K562 (cell line): ENCODE results near the gene OLFML2B.

Experiments used
- CTCF ChIP-seq, 3 experiments: IDR thresholded peaks in 2 of 3; conservative IDR thresholded peaks in 1 of 3; 2 replicates each; pipeline ENCODE4 v1.5.1; 2011 to 2012; ENCODE audit warnings: low read length in 3 of 3, mild to moderate bottlenecking in 3 of 3, control low read depth in 2 of 3, improper control_type of control experiment in 1 of 3, inconsistent platforms in 1 of 3, low read depth in 1 of 3, mixed read lengths in 1 of 3, moderate library complexity in 1 of 3; ENCODE audit not compliant: insufficient read depth in 2 of 3
- DNMT1 ChIP-seq: fragments of 450-650 bp; IDR thresholded peaks from 2 replicates; pipeline ENCODE4 v1.6.1; 2016; ENCODE audit warnings: antibody characterized with exemption, mild to moderate bottlenecking
- HBP1 ChIP-seq: fragments of 450-650 bp; formaldehyde crosslinking; IDR thresholded peaks from 2 replicates; pipeline ENCODE4 v1.4.0; 2022; ENCODE audit warnings: missing genetic modification characterization
- LEF1 ChIP-seq: fragments of 450-650 bp; IDR thresholded peaks from 2 replicates; pipeline ENCODE4 v1.6.1; 2016; ENCODE audit warnings: mild to moderate bottlenecking
- MYC ChIP-seq, 2 experiments: fragments of 250-450 bp in 1 of 2; sonication (Bioruptor Pico) in 1 of 2; IDR thresholded peaks; 2 replicates each; pipeline versions ENCODE4 v1.5.1 to v1.6.1; 2012 to 2021; ENCODE audit warnings: low read depth in 2 of 2, borderline replicate concordance in 1 of 2, improper control_type of control experiment in 1 of 2, low read length in 1 of 2, mild to moderate bottlenecking in 1 of 2, moderate library complexity in 1 of 2
- POLR2A ChIP-seq: fragments of 450-650 bp; conservative IDR thresholded peaks from 2 replicates; pipeline ENCODE4 v1.6.1; 2016
- RB1 ChIP-seq: fragments of 450-650 bp; IDR thresholded peaks from 2 replicates; pipeline ENCODE4 v1.6.1; 2017; ENCODE audit warnings: low read depth, mild to moderate bottlenecking
- SMC3 ChIP-seq: conservative IDR thresholded peaks from 2 replicates; pipeline ENCODE4 v1.6.1; 2011; ENCODE audit warnings: low read depth, low read length, improper control_type of control experiment; ENCODE audit not compliant: insufficient read depth
- ZNF121 ChIP-seq: sonication (generic); formaldehyde crosslinking; conservative IDR thresholded peaks from 2 replicates; pipeline ENCODE4 v1.8.0; 2022; ENCODE audit warnings: missing genetic modification reagents
- ZNF274 ChIP-seq: IDR thresholded peaks from 2 replicates; pipeline ENCODE4 v1.6.1; 2011; ENCODE audit warnings: low read depth, mild to moderate bottlenecking, low read length, moderate library complexity, borderline replicate concordance
- ZNF324 ChIP-seq: fragments of 250-450 bp; sonication (Bioruptor Pico); IDR thresholded peaks from 2 replicates; pipeline ENCODE4 v1.4.0; 2020; ENCODE audit warnings: mild to moderate bottlenecking
- ZNF780A ChIP-seq: fragments of 250-450 bp; sonication (Bioruptor Pico); IDR thresholded peaks from 2 replicates; pipeline ENCODE4 v1.5.0; 2021; ENCODE audit warnings: mild to moderate bottlenecking
- TF ChIP-seq, protein P1 (sequence below): sonication (generic); formaldehyde crosslinking; IDR thresholded peaks from 2 replicates; pipeline ENCODE4 v1.8.1; 2022; ENCODE audit warnings: missing genetic modification reagents

GRCh38 chr1:162016631-162017030 lies 7.0 kb downstream of the OLFML2B start:
- no peak for TF ChIP-seq CTCF (IDR thresholded peaks at IDR 0.05 in 2 of 3, conservative IDR thresholded peaks at IDR 0.05 in 1 of 3; ENCODE audit: insufficient read depth in 2 of 3, low read depth in 1 of 3, low read length in 3 of 3)
- no peak for TF ChIP-seq ZNF780A
- TF ChIP-seq HBP1 (CRISPR knock-in tag), result no peak
- no peak for TF ChIP-seq MYC (IDR thresholded peaks at IDR 0.05; ENCODE audit: low read depth, low read length)
- TF ChIP-seq MYC (CRISPR knock-in tag; IDR thresholded peaks at IDR 0.05; ENCODE audit: borderline replicate concordance, low read depth), result no peak
- no peak for TF ChIP-seq ZNF324
- no peak for TF ChIP-seq ZNF121 (CRISPR knock-in tag)
- TF ChIP-seq LEF1, result no peak
- no peak for TF ChIP-seq DNMT1
- TF ChIP-seq, protein P1, sequence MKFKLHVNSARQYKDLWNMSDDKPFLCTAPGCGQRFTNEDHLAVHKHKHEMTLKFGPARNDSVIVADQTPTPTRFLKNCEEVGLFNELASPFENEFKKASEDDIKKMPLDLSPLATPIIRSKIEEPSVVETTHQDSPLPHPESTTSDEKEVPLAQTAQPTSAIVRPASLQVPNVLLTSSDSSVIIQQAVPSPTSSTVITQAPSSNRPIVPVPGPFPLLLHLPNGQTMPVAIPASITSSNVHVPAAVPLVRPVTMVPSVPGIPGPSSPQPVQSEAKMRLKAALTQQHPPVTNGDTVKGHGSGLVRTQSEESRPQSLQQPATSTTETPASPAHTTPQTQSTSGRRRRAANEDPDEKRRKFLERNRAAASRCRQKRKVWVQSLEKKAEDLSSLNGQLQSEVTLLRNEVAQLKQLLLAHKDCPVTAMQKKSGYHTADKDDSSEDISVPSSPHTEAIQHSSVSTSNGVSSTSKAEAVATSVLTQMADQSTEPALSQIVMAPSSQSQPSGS (CRISPR knock-in tag), result no peak
- no peak for TF ChIP-seq ZNF274
- TF ChIP-seq POLR2A, result no peak
- no peak for TF ChIP-seq RB1
- no peak for TF ChIP-seq SMC3
